ENCODE measurements around the gene CNP.
A peak's percentile ranks its signal among the peaks of the same experiment; 100 is the strongest.

CNP gene

DNA sequence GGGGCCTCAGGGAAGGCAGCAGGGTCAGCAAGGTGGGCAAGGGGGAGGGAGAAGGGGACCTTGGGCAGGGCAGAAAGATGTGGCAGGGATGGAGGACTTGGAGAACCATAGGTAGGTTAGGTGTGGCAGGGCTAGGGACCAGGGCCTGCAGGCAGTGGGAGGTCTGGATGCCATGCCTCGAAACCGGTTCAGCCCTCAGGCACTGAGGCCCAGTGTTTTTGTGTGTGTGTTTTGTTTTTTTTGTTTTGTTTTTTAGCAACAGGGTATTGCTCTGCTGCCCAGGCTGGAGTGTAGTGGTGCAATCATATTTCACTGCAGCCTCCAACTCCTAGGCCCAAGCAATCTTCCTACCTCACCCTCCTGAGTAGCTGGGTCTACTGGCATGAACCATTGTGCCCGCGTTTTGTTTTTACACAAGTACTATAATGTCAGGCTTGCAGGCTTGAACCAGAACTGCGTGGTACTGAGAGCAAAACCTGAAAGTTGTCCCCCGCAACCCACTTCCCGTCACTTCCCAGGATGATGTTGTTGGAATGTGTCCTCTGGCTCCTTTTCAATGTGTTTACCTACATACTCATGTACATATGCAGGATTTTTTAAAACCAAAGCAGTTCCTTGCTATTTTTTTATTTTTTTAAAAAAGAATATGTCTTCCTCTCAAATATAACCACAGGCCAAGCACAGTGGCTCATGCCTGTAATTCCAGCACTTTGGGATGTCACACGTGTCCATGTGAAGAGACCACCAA is 23.8 kb upstream of the CNP start:
- DNase-seq: no peak

GRCh38 chr17:41943492-41943891 is 23.1 kb upstream of the CNP start:
- no peak for DNase-seq

- no peak for DNase-seq
These were observed 21.7 kb upstream of the CNP start for GRCh38 chr17:41944943-41945342.

GRCh38 chr17:41948762-41949460 is 17.7 kb upstream of the CNP start:
- DNase-seq: no peak

GRCh38 chr17:41956522-41956921 is 10.1 kb upstream of the CNP start:
- DNase-seq: no peak

DNA sequence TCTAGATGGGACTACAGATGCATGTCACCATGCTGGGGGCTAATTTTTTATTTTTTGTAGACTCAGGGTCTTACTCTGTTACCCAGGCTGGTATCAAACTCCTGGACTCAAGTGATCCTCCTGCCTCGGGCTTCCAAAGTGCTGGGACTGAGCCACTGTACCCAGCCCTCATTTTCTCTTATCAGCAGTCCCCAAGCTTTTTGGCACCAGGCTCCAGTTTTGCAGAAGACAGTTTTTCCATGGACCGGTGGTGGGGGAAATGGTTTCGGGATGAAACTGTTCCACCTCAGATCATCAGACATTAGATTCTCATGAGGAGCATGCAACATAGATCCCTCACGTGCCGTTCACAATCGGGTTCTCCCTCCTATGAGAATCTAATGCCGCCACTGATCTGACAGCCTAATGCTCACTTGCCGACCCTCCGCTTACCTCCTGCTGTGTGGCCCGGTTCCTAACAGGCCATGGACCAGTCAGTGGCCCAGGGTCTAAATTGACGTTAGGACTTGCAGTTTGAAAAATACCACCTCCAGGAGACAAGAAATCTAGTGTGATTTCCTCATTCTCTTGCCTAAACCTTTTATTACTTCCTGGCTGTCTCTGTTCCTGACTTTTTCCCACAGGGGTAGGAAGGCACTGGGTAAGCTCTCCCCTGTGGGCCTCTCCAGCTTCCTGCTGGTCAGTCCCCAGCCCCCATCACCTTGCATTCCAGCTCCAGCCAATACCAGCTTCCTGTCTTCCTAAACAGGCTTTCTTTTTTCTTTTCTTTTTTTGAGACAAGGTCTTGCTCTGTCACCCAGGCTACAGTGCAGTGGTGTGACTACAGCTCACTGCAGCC is 9.3 kb upstream of the CNP start:
- no peak for DNase-seq

- no peak for DNase-seq
These were observed 8.6 kb upstream of the CNP start for GRCh38 chr17:41957869-41958439.

- DNase-seq: no peak
These were observed 7.6 kb upstream of the CNP start for GRCh38 chr17:41959030-41959335.

GRCh38 chr17:41959336-41960095 is 7.1 kb upstream of the CNP start:
- peak; percentile 51 for DNase-seq

DNA sequence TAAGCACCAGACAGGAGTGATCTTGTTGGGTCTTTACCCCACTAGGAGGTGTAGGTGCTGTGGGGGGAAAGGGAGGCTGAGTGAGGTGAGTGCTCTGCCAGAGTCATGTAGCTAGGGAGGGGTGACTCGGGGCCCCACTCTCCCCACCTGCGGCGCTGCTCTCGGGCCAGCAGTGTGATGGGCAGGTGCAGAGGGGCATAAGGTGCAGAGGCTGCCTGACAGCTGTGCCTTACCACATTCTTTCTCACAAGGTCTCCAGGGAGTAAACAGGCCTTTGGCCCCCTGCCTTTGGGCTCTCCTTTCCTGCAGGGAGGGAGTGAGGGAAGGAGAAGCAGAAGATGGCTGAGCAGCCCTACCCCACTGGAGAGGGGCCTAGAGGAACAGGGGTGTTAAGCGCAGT is 4.5 kb upstream of the CNP start:
- peak; percentile 43 for DNase-seq

DNA sequence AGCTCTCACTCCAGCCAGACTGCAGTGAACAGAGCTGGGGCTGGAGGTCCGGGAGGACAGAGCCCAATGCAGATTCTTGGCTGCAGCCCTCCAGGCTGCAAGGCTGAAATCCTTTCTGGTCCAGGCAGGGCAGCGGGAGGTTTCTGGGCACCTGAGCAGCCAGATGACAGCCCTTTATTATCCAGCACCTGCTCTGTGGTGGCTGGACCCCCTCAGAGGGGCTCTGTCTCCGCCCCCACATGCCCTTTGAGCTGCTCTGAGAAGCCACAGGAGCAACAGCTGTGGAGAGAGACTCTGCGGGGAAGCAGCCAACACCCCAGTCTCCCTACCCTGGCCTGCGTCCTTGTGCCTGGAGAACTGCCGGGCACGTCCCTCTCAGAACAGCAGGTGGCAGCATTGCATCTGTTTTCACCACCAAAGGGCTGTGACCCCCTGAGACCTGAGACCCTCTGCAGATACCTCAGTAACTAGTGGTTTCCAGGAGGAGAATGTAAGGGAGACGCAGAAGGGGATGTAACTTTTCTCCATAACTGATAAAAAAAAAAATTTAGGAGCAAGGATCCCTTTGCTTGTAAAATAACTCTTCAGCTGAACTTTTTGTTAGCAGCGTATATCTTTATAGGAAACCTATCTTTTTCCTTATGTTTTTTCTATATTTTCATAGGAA is 3.7 kb upstream of the CNP start:
- peak; percentile 91 for DNase-seq

DNA sequence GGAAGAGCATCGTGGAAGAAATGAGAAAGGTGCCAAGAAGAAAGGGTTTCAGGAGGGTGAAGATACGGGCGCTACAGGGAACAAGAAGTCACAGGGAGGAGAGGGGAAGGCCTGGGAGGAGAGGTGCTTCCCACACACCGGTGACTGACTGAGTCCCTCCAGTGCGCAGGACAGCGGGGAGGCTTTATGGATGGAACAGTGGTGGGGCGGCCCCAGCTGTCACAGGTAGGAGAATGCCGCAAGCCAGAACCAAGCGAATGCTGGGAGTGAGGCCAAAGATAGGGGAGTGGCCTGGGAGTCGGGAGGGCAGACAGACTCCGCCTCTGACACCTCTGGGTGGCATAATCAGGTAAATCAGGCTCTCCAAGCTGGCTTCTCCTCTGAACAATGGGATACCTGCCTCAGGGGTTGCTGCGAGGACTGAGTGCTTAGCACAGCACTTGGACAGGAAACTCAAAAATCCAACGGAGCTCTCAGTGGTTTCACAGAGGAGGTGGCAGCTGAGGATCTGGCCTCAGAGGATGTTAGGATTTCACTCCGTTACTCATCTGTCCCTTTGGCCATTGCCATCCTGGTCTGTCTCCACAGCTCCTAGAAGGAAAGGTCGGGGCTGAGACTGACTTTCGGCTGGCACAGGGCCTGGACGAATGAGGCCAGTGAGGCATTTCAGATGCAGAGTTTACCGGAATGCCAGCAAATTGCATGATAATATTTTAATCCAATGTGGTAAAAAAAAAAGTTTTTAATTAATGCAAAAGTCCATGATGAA is 717 bp upstream of the CNP start:
- DNase-seq: peak; percentile 99

GRCh38 chr17:41967141-41967920 is 736 bp downstream of the CNP start:
- DNase-seq: peak; percentile 65

- DNase-seq: no peak
These were observed 1.5 kb downstream of the CNP start for GRCh38 chr17:41967921-41968578.

DNA sequence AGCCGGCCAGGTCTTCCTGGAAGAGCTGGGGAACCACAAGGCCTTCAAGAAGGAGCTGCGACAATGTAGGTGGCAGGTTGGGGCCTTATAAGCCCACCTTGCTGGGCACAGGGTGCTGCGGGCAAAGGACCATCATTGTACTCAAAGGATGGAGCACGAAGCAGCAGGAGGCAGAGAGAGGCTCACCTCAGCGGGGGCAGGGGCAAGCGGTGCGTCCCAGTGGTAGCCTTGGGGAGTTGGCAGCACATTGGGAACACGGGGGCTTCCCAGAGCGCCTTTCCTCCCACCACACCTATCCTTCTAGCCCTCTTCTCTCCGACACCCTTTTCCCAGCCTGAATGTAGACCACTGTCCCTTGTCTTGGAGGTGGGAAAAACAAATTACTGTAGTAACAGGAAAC is 2.1 kb downstream of the CNP start:
- no peak for DNase-seq

GRCh38 chr17:41970901-41971331 is 4.3 kb downstream of the CNP start:
- DNase-seq: no peak

DNA sequence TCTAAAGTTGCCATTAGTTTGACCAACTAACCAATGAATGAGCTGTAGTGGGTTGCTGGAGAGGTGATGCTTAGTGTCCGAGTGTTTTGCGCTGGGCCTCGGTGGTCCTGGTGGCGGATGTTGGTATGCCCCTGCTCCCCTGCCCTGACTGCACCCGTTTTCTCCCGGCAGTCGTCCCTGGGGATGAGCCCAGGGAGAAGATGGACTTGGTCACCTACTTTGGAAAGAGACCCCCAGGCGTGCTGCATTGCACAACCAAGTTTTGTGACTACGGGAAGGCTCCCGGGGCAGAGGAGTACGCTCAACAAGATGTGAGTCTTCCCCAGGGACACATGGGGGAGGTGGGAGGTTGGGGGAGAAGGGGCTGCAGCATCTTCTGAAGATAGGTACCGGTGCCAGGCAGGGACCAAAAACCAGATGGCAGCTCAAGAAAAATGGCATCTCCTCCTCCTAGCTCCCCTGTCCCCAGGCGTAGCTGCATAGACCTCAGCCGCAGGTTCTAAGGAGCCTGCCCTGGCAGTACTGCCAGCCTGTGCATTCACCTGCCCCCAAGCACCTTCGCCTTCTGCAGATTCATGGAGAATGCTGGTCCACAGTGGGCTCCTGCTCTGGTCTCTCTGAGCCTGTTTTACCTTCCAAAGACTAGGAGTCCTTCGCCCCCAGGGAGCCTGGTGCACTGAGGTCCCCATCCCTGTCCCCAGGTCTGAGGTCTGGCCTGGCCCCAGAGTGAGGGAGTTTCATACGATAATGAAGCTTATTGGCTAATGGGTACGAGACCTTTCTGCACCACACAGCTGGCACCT is 5.3 kb downstream of the CNP start:
- no peak for DNase-seq

GRCh38 chr17:41972571-41973407 is 6.2 kb downstream of the CNP start:
- peak; percentile 91 for DNase-seq
